ENCODE measurements around the gene SMARCD2.
"Not testable (repeated sequence)": the region's sequence is repeated elsewhere in the genome, so short reads cannot be mapped to it uniquely, and the experiment has no call there.

SMARCD2 gene

GRCh38 chr17:63798572-63799106 lies 43.8 kb downstream of the SMARCD2 start:
- DNase-seq, result no peak

GRCh38 chr17:63796375-63796774 lies 46.1 kb downstream of the SMARCD2 start:
- DNase-seq, result not testable (repeated sequence)

DNA sequence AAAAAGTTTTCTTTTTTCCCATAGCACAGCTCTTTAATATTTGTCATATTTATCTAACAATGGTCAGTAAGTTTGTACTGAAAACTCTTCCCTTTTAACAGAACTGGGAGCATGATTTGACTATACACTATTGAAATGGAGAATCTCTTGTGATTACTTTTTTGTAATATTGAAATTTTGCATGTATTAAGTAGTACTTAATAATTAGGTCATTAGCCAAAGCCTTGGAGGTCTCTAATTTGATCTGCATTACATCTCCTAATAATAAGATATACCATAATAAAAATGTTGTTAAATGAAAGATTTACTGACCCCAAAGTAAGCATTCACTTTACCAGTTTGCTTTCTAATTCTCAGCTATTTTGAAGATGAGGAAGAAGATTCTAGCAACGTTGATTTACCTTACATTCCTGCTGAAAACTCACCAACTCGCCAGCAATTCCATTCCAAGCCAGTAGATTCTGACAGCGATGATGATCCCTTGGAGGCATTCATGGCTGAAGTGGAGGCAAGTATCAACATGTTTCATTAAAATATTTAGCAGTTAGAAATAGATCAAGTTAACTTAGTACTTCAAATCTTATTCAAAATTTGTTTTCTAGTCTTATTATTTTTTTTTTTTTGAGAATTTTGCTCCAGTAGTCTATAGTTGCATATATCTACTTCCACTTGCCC lies 50.3 kb downstream of the SMARCD2 start:
- no peak for DNase-seq

DNA sequence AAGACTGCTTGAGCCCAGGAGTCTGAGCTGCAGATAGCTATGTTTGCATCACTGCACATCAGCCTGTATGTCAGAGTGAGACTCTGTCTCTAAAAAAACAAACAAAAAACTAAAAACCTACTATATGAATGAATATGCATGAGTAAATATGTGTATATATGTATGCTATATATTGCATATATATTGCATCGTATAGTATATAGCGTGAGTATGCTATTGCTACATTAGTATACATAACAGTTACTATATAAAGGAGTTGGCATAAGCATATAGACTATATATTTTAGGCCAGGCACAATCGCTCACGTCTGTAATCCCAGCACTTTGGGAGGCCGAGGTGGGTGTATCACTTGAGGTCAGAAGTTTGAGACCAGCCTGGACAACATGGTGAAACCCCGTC lies 52.4 kb downstream of the SMARCD2 start:
- DNase-seq, result no peak

- no peak for DNase-seq
Measured at GRCh38 chr17:63786971-63787711, 55.3 kb downstream of the SMARCD2 start.

GRCh38 chr17:63786117-63786516 lies 56.4 kb downstream of the SMARCD2 start:
- no peak for DNase-seq

- no peak for DNase-seq
Measured at GRCh38 chr17:63785556-63785955, 56.9 kb downstream of the SMARCD2 start.

- DNase-seq, result no peak
Measured at GRCh38 chr17:63783522-63783921, 59.0 kb downstream of the SMARCD2 start.

Data from NCI-H524 treated with DMSO at 0.1 percent for 48 hours (cell line).